T follicular helper cell (primary cell): ENCODE results near the gene ARFRP1.
A peak's percentile ranks its signal among the peaks of the same experiment; 100 is the strongest.
"Not testable (repeated sequence)": the region's sequence is repeated elsewhere in the genome, so short reads cannot be mapped to it uniquely, and the experiment has no call there.

Source experiments
- DNase-seq: peaks from one replicate; pipeline ENCODE4 v3.0.0-alpha.2; 2020; ENCODE audit warnings: low read depth

The ARFRP1 gene

DNA sequence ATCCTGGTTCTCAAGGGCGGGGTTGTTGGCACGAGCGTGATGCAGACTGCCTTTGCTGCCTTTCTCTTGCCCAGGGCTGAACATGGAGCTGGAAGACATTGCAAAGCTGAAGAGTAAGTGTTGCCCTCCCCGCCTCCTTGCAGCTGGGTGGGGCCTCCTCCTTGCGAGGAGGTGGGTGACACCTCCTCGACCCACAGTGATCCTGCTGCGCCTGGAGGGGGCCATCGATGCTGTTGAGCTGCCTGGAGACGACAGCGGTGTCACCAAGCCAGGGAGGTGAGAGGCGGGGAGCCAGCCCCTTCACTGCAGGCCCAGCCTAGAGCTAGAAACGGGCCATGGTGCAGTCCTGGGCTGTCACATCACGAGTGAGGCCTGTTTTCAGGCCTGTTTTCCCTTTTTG is 29.7 kb downstream of the ARFRP1 start:
- no peak for DNase-seq

DNA sequence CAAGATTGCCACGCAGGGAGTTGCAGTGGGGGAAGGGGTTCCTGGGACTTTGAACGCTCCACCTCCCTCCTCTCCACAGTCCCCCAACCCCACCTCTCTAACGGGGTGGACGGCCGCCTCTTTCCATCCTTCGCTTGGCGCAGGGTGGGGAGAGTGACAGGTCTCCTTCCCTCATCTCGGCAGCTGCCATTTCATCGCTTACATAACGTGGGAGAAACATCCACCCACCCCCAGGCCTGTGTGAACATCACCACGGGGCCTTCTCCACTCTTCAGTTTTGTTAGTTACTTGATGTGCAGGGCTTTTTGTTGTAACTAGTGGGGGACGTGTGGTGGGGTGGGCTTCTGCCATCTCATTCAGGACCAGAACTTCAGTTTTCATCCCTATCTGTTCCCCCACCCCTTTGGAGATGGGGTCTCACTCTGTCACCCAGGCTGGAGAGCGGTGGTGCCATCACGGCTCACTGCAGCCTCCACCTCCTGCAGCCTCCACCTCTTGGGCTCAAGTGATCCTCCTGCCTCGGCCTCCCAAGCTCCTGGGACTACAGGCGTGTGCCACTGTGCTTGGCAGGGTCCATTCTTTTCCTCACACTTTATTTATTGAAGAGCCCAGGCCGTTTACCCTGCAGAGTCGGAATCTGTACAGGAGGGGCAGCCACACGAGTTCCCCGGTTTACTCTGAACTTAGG is 32.0 kb downstream of the ARFRP1 start:
- DNase-seq = no peak

DNA sequence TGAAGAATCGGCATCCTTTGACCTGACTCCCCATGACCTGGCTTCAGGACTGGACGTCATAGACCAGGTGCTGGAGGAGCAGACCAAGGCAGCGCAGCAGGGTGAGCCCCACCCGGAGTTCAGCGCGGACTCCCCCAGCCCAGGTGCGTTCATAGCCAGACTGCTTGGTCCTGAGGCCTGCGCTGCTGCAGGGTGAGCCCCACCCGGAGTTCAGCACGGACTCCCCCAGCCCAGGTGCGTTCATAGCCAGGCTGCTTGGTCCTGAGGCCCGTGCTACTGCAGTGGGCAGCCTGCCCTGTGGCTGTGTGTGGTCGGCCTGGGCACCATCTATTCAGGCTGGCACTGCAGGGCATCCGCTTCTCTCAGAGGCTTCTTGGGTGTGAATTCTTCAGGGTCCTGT is 33.8 kb downstream of the ARFRP1 start:
- DNase-seq = no peak

DNA sequence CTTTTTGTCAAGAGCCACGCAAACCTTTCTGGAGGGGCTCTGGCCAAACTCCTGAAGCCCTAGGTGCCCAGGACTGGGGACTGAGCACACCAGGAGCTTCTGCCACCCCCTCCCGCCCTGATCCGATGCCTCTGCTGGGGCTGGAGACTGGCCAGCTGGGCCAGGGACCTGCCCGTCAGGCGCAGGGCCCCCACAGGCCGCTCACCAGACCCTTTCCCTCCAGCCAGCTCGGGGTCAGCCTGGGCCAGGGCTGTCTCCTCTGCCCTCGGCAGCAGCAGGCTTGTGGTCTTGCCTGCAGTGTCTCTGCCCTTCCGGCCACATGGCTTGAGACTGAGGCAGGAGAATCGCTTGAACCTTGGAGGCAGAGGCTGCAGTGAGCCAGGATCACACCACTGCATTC is 35.1 kb downstream of the ARFRP1 start:
- DNase-seq = no peak

DNA sequence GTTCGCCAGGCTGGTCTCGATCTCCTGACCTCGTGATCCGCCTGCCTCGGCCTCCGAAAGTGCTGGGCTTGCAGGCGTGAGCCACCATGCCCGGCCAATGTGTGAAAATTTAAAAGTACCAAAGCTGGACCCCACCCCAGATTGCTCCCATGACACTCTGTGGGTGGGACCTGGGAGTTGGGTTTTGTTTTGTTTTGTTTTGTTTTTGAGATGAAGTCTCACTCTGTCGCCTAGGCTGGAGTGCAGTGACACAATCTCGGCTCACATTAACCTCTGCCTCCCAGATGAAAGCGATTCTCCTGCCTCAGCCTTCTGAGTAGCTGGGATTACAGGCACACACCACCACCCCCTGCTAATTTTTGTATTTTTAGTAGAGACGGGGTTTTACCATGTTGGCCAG is 36.1 kb downstream of the ARFRP1 start:
- DNase-seq = not testable (repeated sequence)

DNA sequence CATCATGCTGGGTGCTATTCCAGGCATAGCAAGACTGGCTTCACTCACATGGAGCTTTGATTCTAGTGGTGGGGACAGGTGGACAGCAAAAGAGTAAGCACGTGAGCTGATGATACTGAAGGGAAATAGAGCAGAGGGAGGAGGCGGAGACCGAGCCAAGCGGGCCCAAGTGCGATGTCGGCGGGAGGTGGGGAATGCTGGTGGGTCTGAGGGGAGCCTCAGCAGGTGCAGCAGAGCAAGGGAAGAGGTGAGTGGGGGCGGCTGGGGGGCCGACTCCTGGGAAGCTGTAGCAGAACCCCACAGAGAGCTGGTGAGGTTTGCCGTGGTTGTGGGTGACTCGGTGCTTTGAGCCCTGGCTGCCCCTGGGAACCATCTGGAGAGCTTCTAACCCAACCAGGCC is 39.4 kb downstream of the ARFRP1 start:
- DNase-seq = no peak

DNA sequence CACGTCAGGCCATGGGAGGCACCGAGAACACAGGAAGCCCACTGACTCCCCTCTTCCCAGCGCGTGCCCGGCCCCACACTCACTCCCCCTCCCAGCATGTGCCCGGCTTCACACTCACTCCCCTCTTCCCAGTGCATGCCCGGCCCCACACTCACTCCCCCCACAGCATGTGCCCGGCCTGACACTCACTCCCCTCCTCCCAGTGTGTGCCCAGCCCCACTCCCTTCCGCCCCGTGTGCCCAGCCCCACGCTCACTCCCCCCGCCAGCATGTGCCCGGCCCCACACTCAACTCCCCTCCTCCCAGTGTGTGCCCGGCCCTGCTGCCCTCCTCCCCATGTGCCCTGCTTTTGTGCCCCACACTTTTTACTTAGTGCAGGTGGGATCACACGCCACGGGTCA is 39.9 kb downstream of the ARFRP1 start:
- no peak for DNase-seq

DNA sequence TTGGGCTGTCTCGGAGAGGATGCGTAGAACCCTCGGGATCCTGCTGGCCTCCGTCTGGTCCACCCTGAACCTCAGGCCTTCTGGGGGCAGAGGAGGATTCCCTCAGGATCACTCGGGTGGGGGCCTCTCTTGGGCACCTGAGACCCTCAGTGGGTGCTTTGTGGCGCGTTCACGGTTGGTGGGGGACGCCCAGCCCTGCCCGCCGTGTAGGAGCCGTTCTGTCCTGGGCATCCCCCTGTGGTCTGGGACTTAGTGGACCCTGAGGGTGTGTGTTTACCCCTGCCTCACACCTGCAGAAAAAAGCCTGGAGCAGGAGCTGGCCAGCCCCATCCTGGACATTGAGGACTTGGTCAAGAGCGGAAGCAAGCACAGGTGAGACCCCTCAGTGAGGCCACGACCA is 42.1 kb downstream of the ARFRP1 start:
- DNase-seq = no peak

DNA sequence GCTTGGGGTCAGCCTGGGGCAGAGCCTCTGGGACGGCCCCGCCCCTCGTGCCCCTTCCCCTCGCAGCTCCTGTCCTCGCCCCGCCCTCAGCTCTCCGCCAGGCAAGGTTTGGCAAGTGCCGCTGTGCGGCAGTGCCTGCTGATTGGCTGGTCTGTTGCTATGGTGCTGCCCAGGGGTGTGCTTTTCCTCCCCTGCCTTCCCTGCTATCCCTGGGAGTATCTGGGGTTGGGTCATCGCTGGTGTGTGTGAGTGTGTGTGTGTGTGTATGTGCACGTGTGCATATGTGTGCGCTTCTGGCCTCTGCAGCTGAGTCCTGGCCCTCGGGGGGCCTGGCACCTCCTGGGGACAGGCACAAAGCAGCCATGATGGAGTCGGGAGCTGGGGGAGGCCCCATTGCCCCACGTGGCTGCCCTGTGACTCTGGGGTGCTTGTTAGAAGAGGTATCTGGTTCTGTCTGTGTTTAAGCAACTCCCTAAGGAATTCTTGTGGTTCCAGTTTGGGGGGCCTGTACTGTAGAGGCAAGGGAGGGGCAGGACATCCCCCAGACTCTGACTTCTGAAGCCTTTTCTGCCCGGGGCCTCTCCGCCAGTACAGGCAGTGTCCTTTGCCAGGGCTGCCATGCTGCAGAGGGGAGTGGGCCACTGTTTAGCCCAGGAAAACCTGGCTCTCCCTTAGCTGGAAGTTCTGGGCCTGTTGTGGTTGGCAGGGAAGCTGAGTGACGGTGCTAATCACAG is 42.7 kb downstream of the ARFRP1 start:
- no peak for DNase-seq

DNA sequence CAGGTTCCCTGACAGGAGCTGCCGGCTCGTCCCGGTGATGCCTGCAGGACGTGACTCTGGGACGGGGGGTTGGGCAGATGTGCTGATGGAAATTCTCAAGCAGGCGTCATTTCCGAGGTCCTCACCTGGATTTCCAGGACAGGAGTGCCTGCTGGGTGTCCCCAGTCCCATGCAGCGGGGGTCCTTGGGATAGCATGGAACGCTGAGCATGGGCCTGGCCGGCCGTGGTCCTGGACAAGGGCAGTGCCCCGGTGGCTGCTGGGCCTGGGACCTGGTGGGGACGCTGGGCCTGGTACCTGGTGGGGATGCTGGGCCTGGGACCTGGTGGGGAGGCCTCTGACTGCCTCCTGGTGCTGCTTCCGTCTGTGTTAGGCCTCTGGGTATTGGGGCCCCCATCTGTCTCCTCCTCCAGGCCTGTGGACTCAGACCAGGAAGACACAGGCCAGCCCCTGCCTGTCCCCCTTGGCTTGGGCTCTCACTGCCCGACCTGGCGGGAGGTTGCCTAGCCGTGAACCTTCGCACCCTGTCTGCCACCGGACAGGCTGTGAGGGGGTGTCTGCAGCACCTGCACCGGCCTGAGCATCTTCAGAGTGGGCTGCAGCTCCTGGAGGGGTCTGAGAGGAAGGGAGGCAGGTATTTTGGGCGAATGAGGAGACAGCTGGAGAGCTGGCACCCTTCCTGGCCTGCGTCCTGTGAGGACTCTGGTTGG is 43.5 kb downstream of the ARFRP1 start:
- no peak for DNase-seq

DNA sequence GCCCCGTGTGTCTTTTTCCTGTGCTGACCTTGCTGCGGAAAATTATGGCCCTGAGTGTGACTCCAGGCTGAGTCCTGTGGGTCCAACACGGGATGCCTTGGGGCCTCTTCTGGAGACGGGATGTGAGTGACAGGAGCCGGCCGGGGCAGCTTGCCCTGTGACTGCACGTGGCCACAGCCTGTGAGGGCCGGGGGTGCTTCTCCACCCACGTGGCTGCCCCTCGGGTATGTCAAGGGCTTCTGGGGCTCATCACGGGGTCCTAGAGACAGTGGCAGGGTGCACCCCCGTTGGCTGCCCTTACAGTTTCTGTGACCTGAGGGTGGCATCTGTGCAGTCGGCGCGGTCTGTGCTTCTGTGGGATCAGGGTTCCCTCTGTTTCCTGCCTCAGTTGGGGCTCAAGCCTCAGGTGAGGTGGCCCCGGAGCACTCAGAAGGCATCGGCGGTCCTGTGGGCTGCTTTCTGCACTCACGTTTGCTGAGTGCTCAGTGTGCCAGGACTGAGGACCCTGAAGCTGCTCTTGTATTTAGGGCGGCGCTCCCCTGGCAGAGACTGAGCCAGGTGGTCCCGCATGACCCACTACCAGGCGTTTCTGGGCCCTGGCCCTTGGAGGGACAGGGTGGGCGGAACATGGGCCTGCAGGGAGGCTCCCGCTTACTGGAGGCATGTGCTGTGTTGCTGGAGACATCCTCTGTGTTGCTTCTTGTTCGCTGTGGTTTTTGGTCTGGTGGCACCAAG is 44.3 kb downstream of the ARFRP1 start:
- DNase-seq = no peak

DNA sequence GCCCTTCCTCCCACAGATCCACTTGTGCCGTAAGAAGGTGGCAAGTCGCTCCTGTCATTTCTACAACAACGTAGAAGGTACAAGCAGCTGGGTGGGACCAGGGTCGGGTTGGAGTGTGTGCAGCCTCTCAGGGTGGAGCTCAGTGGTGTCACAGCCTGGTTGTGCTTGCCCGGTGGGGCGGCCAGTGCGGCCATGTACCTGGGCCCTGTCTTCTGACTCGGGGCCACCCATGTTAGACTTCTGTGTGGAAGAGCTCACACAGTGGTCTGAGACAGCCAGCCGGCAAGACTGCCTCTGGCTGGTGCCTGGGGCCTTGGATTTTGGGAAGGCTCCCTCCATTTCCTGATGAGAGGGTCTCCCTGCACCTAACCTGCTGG is 45.0 kb downstream of the ARFRP1 start:
- DNase-seq = no peak

DNA sequence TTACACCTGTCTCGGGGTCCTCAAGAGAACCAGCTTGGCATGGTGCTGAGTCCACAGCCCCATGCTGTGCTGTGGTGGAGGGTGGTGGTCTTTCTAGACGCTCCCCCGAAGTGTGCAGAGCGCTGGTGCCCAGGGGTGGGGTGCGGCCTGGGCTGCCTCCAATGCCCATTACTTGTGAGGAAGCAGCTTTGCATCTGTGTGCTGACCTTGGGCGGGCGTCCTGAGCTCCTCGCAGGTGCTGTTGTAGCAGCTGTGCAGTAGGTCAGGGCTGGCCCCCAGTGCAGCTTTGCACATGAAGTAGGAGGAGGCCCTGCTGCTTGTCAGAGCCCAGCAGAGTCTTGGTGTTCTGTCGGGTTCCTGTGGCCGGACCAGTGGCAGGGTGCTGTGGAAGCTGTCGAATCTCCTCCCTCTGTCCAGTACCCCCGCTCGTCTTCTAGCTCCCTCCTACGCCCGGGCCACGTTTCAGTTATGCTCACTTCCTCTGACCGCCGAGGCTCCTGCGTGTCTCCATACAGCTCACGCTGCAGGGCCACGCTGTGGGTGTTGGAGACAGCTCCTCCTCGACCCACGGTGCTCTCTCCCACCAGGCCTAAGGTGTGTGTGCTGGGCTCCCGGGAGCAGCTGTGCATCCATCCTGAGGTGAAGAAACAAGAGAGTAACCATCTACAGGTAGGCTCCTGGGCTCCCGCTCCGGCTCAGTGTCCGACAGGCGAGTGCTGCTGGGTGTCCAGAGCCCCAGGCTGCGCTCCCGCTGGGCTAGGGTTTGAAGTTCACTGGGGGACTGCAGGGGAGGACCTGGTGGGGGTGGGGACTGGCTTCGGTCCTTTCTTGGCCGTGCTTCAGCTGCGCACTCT is 45.6 kb downstream of the ARFRP1 start:
- DNase-seq = no peak

DNA sequence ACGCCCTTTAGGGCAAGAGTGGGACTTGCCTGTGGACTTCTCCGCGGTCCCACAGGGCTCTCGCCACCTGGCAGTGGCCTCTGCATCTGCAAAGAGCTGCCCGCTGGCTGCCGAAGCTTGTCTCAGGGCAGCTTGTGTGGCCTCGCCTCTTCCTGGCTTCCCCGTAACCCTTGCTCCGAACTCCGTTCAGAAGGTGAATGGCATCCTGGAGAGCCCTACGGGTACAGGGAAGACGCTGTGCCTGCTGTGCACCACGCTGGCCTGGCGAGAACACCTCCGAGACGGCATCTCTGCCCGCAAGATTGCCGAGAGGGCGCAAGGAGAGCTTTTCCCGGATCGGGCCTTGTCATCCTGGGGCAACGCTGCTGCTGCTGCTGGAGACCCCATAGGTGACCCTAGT is 46.7 kb downstream of the ARFRP1 start:
- no peak for DNase-seq

DNA sequence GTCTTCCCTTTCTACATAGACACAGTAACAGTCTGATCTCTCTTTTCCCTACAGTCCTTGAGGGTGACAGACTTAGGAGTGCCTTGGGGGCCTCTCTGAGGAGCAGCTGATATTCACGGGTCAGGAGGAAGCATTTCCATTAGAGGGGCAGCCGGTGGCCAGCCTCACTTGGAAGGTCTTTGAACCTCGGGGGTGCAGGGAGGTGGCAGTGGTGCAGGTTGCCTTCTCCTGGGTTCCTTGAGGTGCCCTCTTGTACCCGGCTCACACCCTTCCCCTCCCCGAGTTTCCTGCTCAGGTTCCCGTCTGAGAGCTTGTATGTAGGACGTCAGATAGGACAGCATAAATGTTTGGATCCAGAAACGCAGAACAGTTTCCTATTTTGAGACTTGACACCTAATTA is 47.2 kb downstream of the ARFRP1 start:
- DNase-seq = no peak

DNA sequence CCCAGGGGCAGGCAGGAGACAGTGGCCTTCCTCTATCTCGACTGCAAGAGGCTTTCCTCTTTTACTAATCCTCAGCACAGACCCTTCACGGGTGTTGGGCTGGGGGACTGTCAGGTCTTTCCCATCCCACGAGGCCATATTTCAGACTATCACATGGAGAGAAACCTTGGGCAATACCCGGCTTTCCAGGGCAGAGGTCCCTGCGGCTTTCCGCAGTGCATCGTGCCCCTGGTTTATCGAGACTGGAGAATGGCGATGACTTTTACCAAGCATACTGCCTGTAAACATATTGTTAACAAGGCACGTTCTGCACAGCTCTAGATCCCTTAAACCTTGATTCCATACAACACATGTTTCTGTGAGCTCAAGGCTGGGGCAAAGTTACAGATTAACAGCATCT is 47.6 kb downstream of the ARFRP1 start:
- not testable (repeated sequence) for DNase-seq

DNA sequence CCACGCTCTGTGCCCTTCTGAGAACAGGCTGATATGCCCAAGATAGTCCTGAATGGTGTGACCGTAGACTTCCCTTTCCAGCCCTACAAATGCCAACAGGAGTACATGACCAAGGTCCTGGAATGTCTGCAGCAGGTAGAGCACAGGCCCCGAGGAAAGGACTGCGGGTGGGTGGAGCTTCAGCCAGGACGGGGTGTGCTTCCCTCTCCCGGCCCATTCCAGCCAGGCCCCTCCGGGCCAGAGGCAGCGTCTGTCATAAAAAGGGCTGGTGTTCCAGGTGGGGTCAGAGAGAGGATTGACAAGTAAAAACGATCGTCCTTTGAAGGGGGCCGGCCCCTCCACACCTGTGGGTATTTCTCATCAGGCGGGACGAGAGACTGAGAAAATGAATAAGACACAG is 48.4 kb downstream of the ARFRP1 start:
- DNase-seq = no peak

DNA sequence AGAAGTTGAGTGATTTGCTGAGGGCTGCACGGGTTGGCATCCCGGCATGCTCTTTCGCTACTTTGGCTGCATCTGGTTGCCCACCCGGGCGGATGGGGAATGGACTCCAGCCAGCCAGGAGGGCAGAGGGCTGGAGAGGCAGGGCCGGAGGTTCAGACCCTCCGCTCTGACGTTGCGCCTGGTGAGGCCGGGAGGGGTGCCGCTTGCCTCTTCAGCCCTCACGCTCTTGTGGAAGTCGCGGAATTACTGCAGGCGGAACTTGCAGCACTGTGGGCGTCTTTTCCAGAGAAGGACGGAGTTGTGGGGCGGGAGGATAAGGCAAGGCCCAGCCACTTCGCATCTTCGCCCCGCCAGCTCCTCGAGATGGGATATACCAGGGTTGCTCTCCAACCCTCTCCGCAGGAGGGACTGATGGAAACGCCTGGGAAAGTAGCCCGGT is 49.0 kb downstream of the ARFRP1 start:
- DNase-seq = no peak

DNA sequence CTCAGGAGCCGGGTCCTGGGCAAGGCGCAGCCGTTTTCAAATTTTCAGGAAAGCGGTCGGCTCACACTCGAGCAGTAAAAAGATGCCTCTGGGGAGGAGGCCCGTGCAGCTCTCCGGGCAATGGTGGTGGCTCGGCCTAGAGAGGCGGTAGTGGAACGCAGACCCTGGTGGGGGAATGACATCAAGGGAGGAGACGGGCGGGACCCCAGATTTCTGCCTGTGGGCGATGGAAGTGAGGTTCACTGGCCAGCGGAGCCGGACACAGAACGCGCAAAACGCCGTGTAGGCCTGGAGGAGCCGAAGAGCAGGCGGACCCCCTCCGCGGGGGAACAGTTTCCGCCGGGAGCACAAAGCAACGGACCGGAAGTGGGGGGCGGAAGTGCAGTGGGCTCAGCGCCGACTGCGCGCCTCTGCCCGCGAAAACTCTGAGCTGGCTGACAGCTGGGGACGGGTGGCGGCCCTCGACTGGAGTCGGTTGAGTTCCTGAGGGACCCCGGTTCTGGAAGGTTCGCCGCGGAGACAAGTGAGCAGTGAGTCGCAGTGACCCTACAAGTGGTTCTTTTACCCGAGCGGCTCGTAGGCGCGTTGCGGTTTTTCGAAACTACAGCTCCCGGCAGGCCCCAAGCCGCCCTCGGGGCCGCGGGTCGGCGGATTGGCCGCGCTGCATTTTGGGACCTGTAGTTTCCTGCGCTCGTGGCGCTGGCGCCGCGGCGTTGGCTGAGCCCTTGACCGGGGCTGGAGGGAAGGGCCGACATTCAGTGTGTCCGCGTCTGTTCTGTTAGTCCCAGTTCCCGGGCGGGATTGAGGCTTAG is 49.6 kb downstream of the ARFRP1 start, which contains the start of gene RTEL1:
TSS of gene RTEL1 (plus strand) at position 376 of the 812 bp plus-strand sequence. CDS start 1,091 bp downstream, outside the sequence.
- peak; percentile 76 for DNase-seq

DNA sequence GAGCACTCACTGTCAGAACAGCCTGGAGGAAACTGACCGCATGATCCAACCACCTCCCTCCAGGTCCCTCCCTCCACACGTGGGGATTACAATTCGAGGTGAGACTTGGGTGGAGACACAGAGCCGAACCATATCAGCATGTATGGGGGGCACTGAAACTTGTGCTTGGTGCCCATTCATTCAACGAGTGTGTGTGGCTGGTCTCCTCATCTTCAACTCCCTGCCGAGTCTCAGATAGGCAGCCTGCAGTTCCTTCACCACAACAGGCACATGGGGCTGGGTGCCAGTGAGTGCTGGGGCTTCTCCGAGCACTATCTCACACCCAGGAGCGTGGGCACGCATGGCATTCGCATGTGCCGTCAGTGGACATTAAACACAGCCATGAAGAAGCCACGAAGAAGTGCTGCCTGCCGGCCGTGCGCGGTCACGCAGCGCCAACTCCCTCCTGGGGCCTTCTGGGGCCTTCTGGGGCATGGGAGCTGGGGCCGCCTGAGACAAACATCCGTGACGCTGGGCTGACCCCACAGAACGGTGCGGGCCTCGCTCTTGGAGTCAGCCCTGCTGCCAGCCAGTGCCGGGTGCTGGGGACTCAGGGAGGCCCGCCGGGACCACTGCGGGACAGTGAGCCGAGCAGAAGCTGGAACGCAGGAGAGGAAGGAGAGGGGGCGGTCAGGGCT is 50.4 kb downstream of the ARFRP1 start:
- no peak for DNase-seq
